ENCODE results near the gene GRID1. TPM values are rescaled to one million over a fixed set of nuclear protein-coding genes. Genes with fewer than 3 reads are reported as not detected.
"Not testable (repeated sequence)": the region's sequence is repeated elsewhere in the genome, so short reads cannot be mapped to it uniquely, and the experiment has no call there.

GRID1 gene
- total RNA-seq, 4 donors from 2014 or later: 17.2 to 28.1 (median 23.6) TPM

DNA sequence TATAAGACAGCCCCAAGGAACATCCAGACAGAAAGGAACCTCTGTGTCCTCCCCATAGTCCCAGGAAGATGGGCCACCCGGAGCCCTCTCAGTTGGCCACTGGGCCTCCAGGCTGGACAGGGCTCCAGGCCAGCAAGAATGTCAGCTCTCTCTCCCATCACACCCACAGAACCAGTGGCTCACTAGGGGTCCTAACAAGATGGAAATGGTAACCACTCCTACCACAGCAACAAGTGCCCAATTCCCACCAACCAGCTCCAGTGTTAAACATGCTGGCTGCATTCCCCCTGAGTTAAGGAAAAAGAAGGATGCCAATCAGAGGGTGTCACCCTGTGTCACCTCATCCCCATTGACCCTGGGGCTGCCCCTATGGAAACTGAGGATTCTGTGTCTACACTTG, 333.0 kb downstream of the GRID1 start:
- H3K4me1 ChIP-seq: peaks cover 17% of the 10 kb centered on the region in 2 donors
- no peaks in the 10 kb centered on the region for H3K9me3 ChIP-seq
- no peaks in the 10 kb centered on the region for H3K27me3 ChIP-seq
- H3K36me3 ChIP-seq: no peaks in the 10 kb centered on the region
- intact Hi-C loops (cut with DNase I): no loop called here
- DNase-seq: no peak
- 86% methylated on average over 1 of the region's 1 CpG; no CpG with 5 or more reads in 1 of the 2 donors for WGBS, 2 donors
- no peak overlapping the region for H3K27ac ChIP-seq
- H3K4me3 ChIP-seq (replicated peaks in 1 of 3): no peak overlapping the region
- TF ChIP-seq POLR2A (IDR thresholded peaks at IDR 0.05): no peak
- TF ChIP-seq, protein P1, sequence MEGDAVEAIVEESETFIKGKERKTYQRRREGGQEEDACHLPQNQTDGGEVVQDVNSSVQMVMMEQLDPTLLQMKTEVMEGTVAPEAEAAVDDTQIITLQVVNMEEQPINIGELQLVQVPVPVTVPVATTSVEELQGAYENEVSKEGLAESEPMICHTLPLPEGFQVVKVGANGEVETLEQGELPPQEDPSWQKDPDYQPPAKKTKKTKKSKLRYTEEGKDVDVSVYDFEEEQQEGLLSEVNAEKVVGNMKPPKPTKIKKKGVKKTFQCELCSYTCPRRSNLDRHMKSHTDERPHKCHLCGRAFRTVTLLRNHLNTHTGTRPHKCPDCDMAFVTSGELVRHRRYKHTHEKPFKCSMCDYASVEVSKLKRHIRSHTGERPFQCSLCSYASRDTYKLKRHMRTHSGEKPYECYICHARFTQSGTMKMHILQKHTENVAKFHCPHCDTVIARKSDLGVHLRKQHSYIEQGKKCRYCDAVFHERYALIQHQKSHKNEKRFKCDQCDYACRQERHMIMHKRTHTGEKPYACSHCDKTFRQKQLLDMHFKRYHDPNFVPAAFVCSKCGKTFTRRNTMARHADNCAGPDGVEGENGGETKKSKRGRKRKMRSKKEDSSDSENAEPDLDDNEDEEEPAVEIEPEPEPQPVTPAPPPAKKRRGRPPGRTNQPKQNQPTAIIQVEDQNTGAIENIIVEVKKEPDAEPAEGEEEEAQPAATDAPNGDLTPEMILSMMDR (IDR thresholded peaks at IDR 0.05): no peak

DNA sequence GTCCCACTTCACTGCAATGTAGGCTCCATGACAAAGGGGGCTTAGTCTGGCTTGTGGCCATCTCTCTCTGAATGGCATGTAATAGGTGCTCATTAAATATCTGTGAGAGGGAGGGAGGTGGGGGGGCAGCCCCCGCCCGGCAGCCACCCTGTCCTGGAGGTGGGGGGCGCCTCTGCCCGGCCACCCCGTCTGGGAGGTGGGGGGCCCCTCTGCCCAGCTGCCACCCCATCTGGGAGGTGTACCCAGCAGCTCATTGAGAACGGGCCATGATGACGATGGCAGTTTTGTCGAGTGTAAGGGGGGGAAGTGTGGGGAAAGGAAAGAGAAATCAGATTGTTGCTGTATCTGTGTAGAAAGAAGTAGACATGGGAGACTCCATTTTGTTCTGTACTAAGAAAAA, 334.5 kb downstream of the GRID1 start:
- H3K9me3 ChIP-seq; intact Hi-C loops (cut with DNase I); DNase-seq; H3K27me3 ChIP-seq; H3K36me3 ChIP-seq; H3K27ac ChIP-seq; H3K4me3 ChIP-seq (replicated peaks in 1 of 3): not testable (repeated sequence)
- H3K4me1 ChIP-seq: peaks cover 17% of the 10 kb centered on the region in 2 donors
- WGBS, 2 donors: 95% methylated on average over 7 to 8 of the region's 8 CpGs

DNA sequence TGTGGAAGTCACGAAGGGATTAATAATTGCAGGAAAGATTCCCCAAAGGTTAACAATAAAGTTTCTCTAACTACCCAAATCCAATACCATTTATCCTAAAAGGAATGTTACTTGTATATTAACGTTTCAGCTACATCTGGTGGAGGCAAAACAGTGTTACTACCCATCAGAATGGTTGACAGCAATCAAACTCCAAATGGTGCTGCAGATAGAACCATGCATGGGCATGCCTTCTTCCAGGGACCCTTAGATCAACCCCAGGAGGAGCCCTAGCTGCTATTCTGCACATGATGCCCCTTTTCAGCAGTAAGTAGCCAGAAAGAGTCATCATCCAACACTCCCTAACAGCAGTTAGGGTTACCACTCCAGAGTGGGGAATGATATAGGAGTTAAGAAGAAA, 336.3 kb downstream of the GRID1 start:
- Histone ChIP-seq H3K27ac (no peak overlapping the region), H3K36me3 (no peaks in the 10 kb centered on the region), H3K4me3 (replicated peaks in 1 of 3) (no peak overlapping the region), H3K4me1 (peaks cover under 1 to 3% of the 10 kb centered on the region in 2 donors), H3K9me3 (no peaks in the 10 kb centered on the region), H3K27me3 (no peaks in the 10 kb centered on the region)
- TF ChIP-seq, protein P1 (IDR thresholded peaks at IDR 0.05): no peak
- TF ChIP-seq POLR2A (IDR thresholded peaks at IDR 0.05): no peak
- WGBS, 2 donors: 67% methylated on average over 2 of the region's 2 CpGs
- intact Hi-C loops (cut with DNase I): no loop called here
- DNase-seq: no peak

DNA sequence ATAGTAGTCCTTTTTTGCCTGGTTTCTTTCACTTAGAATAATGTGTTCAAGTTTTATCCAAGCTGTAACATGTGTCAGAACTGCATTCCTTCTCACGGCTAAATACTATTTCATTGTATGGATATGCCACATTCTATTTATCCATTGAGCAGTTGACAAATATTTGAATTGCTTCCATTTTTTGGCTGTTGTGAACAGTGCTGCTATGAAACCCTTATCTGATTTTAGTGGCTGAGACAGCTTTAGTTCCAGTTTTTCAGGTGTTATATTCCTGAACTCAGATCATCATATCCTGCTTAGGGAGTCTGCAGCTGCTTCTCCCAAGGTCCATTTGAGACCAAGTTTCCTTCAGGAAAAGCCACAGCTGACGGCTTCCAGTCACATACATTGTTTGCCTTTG, 339.2 kb downstream of the GRID1 start:
- 83 to 90% methylated on average over 2 of the region's 2 CpGs for WGBS, 2 donors
- intact Hi-C loops (cut with DNase I): no loop called here
- TF ChIP-seq, protein P1 (IDR thresholded peaks at IDR 0.05): no peak
- no peak for TF ChIP-seq POLR2A (IDR thresholded peaks at IDR 0.05)
- peaks cover 0 to 9% of the 10 kb centered on the region in 2 donors for H3K4me1 ChIP-seq
- no peak for DNase-seq
- H3K9me3 ChIP-seq: no peaks in the 10 kb centered on the region
- H3K4me3 ChIP-seq (replicated peaks in 1 of 3): no peak overlapping the region
- H3K36me3 ChIP-seq: no peaks in the 10 kb centered on the region
- no peaks in the 10 kb centered on the region for H3K27me3 ChIP-seq
- no peak overlapping the region for H3K27ac ChIP-seq

DNA sequence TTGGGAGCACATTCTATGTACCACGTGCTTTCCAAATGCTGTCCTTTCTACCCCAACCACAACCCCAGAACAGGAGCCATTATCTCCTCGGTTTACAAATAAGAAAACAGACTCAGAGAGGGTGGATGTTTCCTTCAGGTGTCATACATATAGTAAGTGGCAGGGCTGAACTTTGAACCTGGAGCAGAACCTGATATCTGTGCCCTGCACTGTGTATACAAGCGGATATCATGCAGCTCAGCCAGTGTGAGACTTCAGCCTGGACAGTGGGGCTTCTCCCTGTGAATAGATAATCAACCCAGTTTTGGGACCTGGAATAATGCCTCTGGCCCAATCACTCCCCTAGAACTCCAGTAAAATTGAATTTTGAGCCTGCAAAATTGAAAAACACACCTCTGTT, 341.1 kb downstream of the GRID1 start:
- intact Hi-C loops (cut with DNase I): no loop called here
- no peaks in the 10 kb centered on the region for H3K27me3 ChIP-seq
- WGBS, 2 donors: 81 to 85% methylated on average over 2 to 3 of the region's 3 CpGs
- H3K36me3 ChIP-seq: no peaks in the 10 kb centered on the region
- TF ChIP-seq, protein P1 (IDR thresholded peaks at IDR 0.05): no peak
- TF ChIP-seq POLR2A (IDR thresholded peaks at IDR 0.05): no peak
- H3K27ac ChIP-seq: no peak overlapping the region
- DNase-seq: no peak
- no peak overlapping the region for H3K4me3 ChIP-seq (replicated peaks in 1 of 3)
- no peaks in the 10 kb centered on the region for H3K9me3 ChIP-seq
- peaks cover under 1 to 9% of the 10 kb centered on the region in 2 donors for H3K4me1 ChIP-seq

All from thyroid gland (tissue), 4 donors.